Loucy (cell line): ENCODE results near the gene PRTG.
"Not testable (repeated sequence)": the region's sequence is repeated elsewhere in the genome, so short reads cannot be mapped to it uniquely, and the experiment has no call there.

Experiments used
- H2AFZ ChIP-seq: fragments of 200-600 bp; sonication (generic); 2 replicates; pipeline ENCODE4 v1.6.0; 2016; ENCODE audit warnings: antibody characterized with exemption, mild to moderate bottlenecking, low read length, moderate library complexity
- H3F3A ChIP-seq: fragments of 200-600 bp; 2 replicates; pipeline ENCODE4 v1.6.0; 2016; ENCODE audit warnings: antibody characterized with exemption, low read depth, mild to moderate bottlenecking
- H3K27me3 ChIP-seq: fragments of 200-600 bp; sonication (generic); 2 replicates; pipeline ENCODE4 v1.6.1; 2014; ENCODE audit warnings: low read length, mild to moderate bottlenecking; ENCODE audit not compliant: insufficient read depth, poor library complexity, severe bottlenecking
- H3K36me3 ChIP-seq: fragments of 200-600 bp; sonication (generic); 2 replicates; pipeline ENCODE4 v1.6.1; 2016; ENCODE audit warnings: low read length; ENCODE audit not compliant: insufficient read depth
- H3K4me1 ChIP-seq: fragments of 200-600 bp; sonication (generic); 2 replicates; pipeline ENCODE4 v1.5.1; 2014; ENCODE audit warnings: low read length, mild to moderate bottlenecking; ENCODE audit not compliant: insufficient read depth, poor library complexity, severe bottlenecking
- H3K4me2 ChIP-seq: fragments of 200-600 bp; sonication (generic); 2 replicates; pipeline ENCODE4 v1.6.0; 2014; ENCODE audit warnings: antibody characterized with exemption, low read length, low read depth, mild to moderate bottlenecking; ENCODE audit not compliant: poor library complexity, severe bottlenecking
- H3K4me3 ChIP-seq: fragments of 200-600 bp; sonication (generic); 2 replicates; pipeline ENCODE4 v1.5.1; 2014; ENCODE audit warnings: low read length, mild to moderate bottlenecking, mixed read lengths; ENCODE audit not compliant: poor library complexity, severe bottlenecking
- H3K79me2 ChIP-seq: fragments of 200-600 bp; sonication (generic); 2 replicates; pipeline ENCODE4 v1.6.1; 2014; ENCODE audit warnings: low read length; ENCODE audit not compliant: insufficient read depth
- H3K9ac ChIP-seq: fragments of 200-600 bp; sonication (generic); 2 replicates; pipeline ENCODE4 v1.6.0; 2014; ENCODE audit warnings: mild to moderate bottlenecking, low read depth, low read length, moderate library complexity; ENCODE audit not compliant: poor library complexity, severe bottlenecking
- H3K9me2 ChIP-seq: fragments of 200-600 bp; sonication (generic); replicated peaks from 2 replicates; pipeline ENCODE4 v1.6.1; 2016; ENCODE audit warnings: low read depth, low read length, mixed read lengths
- H3K9me3 ChIP-seq: fragments of 200-600 bp; sonication (generic); 2 replicates; pipeline ENCODE4 v1.6.1; 2014; ENCODE audit warnings: mild to moderate bottlenecking, antibody characterized with exemption, low read length, low read depth; ENCODE audit not compliant: insufficient read depth
- H4K20me1 ChIP-seq: fragments of 200-600 bp; sonication (generic); 2 replicates; pipeline ENCODE4 v1.6.0; 2014; ENCODE audit warnings: antibody characterized with exemption, low read length, mild to moderate bottlenecking; ENCODE audit not compliant: insufficient read depth, poor library complexity, severe bottlenecking
- EZH2phosphoT487 ChIP-seq: fragments of 200-600 bp; IDR thresholded peaks from 2 replicates; pipeline ENCODE4 v1.6.1; 2018; ENCODE audit warnings: antibody characterized with exemption, mild to moderate bottlenecking, moderate library complexity, borderline replicate concordance
- TF ChIP-seq, protein P1 (sequence below): fragments of 200-600 bp; sonication (generic); conservative IDR thresholded peaks from 2 replicates; pipeline ENCODE4 v1.5.1; 2014; ENCODE audit warnings: mild to moderate bottlenecking, antibody characterized with exemption, low read length

PRTG gene

GRCh38 chr15:55758580-55758986 lies 15.6 kb upstream of the PRTG start:
- Histone ChIP-seq H3K27me3 (no peaks in the 10 kb centered on the region), H3K79me2 (no peaks in the 10 kb centered on the region), H2AFZ (no peak overlapping the region), H3K9me3 (no peaks in the 10 kb centered on the region), H3F3A (no peaks in the 10 kb centered on the region), H3K9ac (no peak overlapping the region), H3K4me1 (no peaks in the 10 kb centered on the region), H3K9me2 (no peaks in the 10 kb centered on the region), H3K4me3 (no peak overlapping the region), H3K4me2 (no peak overlapping the region), H4K20me1 (no peaks in the 10 kb centered on the region), H3K36me3 (no peaks in the 10 kb centered on the region)
- no peak for TF ChIP-seq EZH2phosphoT487
- TF ChIP-seq, protein P1, sequence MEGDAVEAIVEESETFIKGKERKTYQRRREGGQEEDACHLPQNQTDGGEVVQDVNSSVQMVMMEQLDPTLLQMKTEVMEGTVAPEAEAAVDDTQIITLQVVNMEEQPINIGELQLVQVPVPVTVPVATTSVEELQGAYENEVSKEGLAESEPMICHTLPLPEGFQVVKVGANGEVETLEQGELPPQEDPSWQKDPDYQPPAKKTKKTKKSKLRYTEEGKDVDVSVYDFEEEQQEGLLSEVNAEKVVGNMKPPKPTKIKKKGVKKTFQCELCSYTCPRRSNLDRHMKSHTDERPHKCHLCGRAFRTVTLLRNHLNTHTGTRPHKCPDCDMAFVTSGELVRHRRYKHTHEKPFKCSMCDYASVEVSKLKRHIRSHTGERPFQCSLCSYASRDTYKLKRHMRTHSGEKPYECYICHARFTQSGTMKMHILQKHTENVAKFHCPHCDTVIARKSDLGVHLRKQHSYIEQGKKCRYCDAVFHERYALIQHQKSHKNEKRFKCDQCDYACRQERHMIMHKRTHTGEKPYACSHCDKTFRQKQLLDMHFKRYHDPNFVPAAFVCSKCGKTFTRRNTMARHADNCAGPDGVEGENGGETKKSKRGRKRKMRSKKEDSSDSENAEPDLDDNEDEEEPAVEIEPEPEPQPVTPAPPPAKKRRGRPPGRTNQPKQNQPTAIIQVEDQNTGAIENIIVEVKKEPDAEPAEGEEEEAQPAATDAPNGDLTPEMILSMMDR = no peak

DNA sequence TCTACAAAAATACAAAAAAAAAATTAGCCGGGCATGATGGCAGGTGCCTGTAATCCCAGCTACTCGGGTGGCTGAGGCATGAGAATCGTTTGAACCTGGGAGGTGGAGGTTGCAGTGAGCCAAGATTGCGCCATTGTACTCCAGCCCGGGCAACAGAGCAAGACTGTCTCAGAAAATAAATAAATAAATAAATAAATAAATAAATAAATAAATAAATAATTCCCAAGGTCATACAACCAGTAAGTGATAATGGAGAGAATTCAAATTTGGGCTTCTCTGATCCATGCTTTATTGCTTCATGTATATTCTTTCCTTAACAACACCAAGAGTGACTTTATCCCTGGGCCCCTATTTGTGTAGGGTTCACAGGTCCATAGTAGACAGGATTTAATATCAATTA lies 10.5 kb upstream of the PRTG start:
- H3K4me3 ChIP-seq, H3K4me1 ChIP-seq, H3K9me2 ChIP-seq, H2AFZ ChIP-seq, H3K79me2 ChIP-seq, H3K36me3 ChIP-seq, H3K9me3 ChIP-seq, H3F3A ChIP-seq, H3K4me2 ChIP-seq, H4K20me1 ChIP-seq, H3K27me3 ChIP-seq, H3K9ac ChIP-seq: not testable (repeated sequence)

- Histone ChIP-seq H3K4me3 (no peak overlapping the region), H3K4me2 (no peak overlapping the region), H4K20me1 (no peaks in the 10 kb centered on the region), H3K4me1 (no peaks in the 10 kb centered on the region), H3K9ac (no peak overlapping the region), H3K27me3 (no peaks in the 10 kb centered on the region), H3K36me3 (no peaks in the 10 kb centered on the region), H3K79me2 (no peaks in the 10 kb centered on the region), H3K9me3 (no peaks in the 10 kb centered on the region), H2AFZ (no peak overlapping the region), H3F3A (no peaks in the 10 kb centered on the region), H3K9me2 (no peaks in the 10 kb centered on the region)
- no peak for TF ChIP-seq EZH2phosphoT487
- TF ChIP-seq, protein P1 = no peak
Measured at GRCh38 chr15:55750706-55751105, 7.8 kb upstream of the PRTG start.

- Histone ChIP-seq H3K9me2 (no peaks in the 10 kb centered on the region), H3K9ac (no peak overlapping the region), H2AFZ (no peak overlapping the region), H3F3A (no peaks in the 10 kb centered on the region), H3K27me3 (peaks cover 12% of the 10 kb centered on the region), H3K36me3 (no peaks in the 10 kb centered on the region), H3K4me1 (peaks cover 6% of the 10 kb centered on the region), H3K79me2 (no peaks in the 10 kb centered on the region), H3K9me3 (no peaks in the 10 kb centered on the region), H4K20me1 (no peaks in the 10 kb centered on the region), H3K4me3 (no peak overlapping the region), H3K4me2 (no peak overlapping the region)
- TF ChIP-seq, protein P1 = no peak
- TF ChIP-seq EZH2phosphoT487 = no peak
Measured at GRCh38 chr15:55743729-55744655, 1.0 kb upstream of the PRTG start.
